Forelimb muscle (tissue), 1 donor: ENCODE results near the gene FOXO6. TPM values are rescaled to one million over a fixed set of nuclear protein-coding genes. Genes with fewer than 3 reads are reported as not detected.

Experiments
- DNase-seq: peaks from one replicate; pipeline ENCODE4 v3.0.0-alpha.2; 2013; ENCODE audit warnings: low read depth
- polyA plus RNA-seq: library from polyadenylated mRNA; unstranded; fragments of 120-200 nt; gene quantifications from one replicate; pipeline ENCODE4 v1.2.1, GENCODE V29; 2013; ENCODE audit not compliant: insufficient read length

Gene FOXO6
- polyA plus RNA-seq, 1 donor: 14.9 TPM

- DNase-seq: no peak
Observed at GRCh38 chr1:41382480-41383090, 21.4 kb downstream of the FOXO6 start.

GRCh38 chr1:41383094-41383852 is 22.0 kb downstream of the FOXO6 start:
- DNase-seq: no peak

DNA sequence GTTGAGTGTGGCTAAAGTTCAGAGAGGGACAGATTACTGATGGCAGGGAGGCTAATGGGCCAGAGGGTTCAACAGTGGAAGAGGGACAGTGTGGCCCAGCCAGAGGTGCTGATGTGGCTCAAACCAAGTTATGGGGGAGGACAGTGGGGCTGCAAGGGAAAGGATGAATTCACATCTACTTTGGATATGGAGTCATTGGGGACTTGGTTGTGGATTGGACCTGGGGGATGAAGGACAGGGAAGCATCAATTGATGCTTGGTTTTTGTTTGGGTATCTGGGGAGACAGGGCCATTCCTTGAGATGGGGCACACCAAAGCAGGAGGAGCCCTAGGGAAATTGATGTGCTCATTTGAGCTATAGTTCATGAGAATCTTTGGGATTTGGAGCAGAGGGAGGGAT is 23.3 kb downstream of the FOXO6 start:
- DNase-seq: no peak

- no peak for DNase-seq
Observed at GRCh38 chr1:41385398-41386195, 24.4 kb downstream of the FOXO6 start.

GRCh38 chr1:41386196-41386663 is 25.0 kb downstream of the FOXO6 start:
- no peak for DNase-seq

DNA sequence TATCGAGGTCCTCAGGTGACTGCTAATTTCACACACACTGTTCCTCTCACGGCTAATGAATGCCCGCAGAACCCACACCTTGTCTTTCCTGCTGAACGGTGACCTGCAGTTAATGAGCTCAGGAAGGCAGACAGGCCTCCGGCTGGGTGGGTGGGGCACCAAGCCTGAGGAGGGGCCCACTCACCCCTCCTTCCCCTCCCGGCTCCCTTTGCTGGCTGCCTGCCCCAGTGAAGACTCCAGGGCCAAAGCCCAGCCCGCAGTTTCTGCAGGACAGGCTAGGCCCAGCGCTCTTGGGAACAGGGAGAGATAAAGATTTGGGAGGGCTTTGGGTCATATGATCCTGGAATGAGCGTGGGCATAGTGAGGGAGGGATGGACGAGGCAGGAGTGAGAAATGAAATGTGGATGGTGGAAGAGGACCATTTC is 26.4 kb downstream of the FOXO6 start:
- no peak for DNase-seq

- DNase-seq: no peak
Observed at GRCh38 chr1:41388510-41388909, 27.3 kb downstream of the FOXO6 start.

DNA sequence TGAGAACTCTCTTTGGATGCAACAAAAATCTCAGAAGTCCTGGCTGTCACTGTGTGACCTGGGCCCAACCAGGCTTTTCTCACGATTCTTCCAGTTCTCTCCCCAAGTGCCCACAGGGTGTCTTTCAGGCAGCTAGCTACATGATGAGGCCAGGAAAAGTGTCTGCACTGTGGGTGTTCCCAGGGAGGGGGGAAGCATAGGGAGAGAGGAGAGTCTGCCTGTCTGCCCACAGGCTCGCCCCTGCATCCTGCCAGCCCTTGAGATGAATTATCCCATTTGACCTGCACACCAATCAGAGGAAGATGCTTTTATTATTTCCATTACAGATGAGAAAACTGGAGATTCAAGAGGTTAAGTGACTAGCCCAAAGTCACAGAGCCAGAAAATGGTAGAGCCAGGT is 27.8 kb downstream of the FOXO6 start:
- no peak for DNase-seq

DNA sequence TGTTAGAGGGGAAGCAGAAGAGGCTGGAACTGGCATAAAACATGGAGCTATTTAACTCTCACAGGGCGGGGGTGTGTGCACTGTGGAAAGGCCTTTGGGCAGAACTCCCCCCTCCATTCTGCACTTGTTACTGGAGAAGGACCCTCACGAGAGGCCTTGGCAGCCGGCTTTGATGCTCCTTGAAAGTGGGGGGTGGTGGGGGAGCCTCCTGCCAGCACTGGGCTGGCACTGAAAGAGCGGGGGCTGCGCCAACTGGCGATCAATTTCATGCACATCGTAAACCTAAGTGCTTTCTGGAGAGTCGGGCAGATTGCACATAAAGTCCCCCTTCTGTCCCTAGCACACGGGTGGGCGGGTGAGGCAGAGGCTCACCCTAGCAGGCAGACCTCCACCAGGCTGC is 28.9 kb downstream of the FOXO6 start:
- no peak for DNase-seq

DNA sequence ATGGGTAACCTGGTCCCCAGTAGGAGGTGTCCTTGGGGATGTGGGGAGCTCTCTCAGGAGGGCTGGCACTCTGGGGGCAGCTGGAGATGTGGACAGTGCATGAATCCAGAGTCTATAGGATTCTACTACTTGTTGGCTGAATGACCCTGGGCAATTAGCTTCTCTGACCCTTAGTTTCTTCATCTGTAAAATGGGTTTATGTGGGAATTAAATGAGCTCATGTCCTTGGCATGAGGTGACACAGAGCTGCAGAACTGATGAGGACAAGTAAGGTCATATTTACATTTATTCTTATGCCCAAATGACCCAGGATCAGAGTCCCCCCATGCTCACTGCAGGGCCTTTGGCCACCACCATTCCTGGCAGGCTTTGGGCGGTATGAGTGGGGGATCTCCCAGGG is 29.3 kb downstream of the FOXO6 start:
- DNase-seq: no peak

DNA sequence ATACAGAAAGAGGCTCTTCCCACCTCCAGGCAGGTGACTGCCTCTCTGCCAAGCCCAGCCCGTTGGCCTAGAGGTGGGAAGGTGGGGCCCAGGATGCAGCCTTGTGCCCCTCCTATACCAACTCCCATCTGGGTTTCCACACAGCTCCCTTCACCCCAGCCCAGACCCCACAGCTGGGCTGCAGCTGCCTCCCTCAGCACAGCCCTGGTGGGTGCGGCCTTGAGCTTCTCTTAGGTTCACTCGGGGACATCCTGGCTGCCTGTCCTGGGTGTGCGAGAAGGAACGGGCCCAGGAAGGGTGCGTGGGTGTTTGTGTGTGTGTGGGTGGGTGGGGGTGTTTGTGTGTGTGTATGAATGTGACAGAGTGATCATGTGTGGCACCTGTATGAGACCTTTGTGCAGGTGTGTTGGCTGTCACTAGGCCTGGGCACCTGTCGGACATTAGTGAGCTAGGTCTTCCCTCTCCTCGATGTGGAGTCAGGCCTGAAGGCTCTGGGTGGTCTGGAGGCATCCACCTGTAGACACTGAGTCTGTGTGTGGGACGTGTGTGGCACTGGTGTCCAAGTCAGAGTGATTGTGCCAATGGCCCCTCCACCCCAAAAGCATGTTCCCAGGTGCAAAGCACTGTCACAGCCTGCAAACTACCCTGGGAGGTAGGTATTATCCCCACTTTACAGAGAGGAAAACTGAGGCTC is 30.7 kb downstream of the FOXO6 start:
- DNase-seq: no peak

GRCh38 chr1:41392528-41392924 is 31.3 kb downstream of the FOXO6 start:
- DNase-seq: no peak

DNA sequence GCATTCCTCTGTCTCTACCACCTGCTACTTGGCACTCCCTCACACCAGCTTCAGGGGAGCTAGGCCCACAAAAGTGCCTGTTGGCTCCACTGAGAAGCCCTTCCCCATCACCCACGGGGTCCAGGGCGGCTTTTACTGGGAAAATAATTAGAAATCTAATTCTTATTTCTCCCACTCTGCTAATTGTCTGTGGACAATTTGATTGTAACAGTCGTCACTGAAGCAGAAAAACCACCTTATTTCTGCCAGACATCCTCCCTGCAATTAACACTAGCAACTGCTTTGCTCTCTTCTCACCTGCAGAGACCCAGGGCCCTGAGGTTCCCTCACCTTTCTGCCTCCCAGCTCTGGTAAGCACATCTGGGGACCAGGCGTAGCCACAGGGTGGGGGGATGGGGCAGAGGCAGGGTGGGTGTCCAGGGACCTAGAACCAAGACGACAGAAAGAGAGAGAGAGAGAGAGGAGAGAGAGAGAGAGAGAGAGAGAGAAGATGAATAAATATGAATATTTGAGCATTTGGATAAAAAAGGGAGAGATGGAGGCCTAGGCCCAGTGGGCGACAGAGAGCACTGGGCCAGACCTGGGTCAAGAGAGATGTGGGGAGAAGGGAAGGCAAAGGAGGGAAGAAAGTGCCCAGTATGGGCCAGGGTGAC is 32.6 kb downstream of the FOXO6 start:
- no peak for DNase-seq

GRCh38 chr1:41394369-41394744 is 33.1 kb downstream of the FOXO6 start:
- no peak for DNase-seq

DNA sequence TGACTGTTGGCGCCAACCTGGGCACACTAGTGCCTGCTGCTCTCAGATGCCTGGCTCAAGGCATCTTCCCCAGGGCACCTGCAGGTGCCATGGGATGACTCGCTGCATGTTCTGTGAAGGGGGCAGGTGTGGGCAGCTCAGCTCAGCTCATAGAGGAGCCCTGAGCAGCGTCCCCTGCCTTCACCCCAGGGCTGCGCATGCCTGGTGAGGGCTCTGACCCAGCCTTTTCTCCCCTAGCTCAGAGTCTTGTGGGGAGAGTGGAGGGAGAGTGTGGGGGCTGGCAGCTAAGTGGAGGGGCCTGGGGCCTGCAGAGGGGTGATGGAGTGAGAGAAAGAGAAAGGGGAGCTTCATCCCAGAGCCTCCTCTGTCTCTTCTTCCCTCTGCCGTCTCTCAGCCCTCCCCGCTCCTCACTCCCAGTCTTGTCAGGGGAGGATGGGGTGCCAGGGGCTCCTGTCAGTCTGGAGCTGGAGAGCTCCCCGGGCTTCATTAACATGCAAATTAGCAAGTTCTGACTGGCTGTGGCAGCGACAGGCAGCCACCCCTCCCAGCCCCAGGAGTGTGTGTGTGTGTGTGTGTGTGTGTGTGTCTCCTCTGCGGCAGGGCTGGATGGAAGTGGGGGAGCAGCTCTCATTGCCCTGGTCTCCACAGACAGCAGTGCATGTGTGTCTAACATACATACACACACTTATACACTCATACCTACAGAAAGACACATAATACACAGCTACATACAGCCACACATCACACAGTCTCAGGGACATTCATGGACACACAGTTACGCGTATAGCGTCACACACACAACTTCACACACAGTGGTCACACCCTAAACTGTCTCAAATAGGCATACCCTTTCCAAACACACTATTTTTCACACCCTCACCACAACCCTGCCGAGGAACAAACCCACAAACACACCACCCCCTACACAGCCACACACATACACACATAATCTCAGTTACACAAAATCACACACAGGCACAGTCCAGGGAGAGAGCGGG is 34.0 kb downstream of the FOXO6 start:
- DNase-seq: no peak

- DNase-seq: no peak
Observed at GRCh38 chr1:41396084-41396483, 34.9 kb downstream of the FOXO6 start.

DNA sequence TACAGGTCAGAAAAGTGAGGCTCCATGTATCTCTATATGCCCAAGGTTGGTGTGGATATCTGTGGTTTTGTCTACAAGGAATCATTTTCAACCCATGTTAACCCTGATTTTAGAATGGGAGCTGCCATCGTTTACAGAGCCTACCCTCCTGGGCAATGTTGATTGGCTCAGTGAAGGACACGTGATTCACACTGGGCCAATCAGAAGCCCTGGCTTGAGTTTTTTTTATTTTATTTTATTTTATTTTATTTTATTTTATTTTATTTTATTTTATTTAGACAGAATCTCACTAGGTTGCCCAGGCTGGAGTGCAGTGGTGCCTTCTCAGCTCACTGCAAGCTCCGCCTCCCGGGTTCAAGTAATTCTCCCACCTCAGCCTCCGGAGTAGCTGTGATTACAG is 35.8 kb downstream of the FOXO6 start:
- DNase-seq: no peak

GRCh38 chr1:41397753-41398330 is 36.6 kb downstream of the FOXO6 start:
- DNase-seq: no peak

- no peak for DNase-seq
Observed at GRCh38 chr1:41399145-41399795, 38.0 kb downstream of the FOXO6 start.
